Measurements from ENCODE around the gene PABPC1L.

The PABPC1L gene

GRCh38 chr20:44969300-44969894 is 59.5 kb downstream of the PABPC1L start:
- peak; percentile 63 for DNase-seq

- peak; percentile 72 for DNase-seq
Observed at GRCh38 chr20:44970243-44970757, 60.4 kb downstream of the PABPC1L start.

GRCh38 chr20:44973053-44973452 is 63.2 kb downstream of the PABPC1L start:
- no peak for DNase-seq

- DNase-seq: no peak
Observed at GRCh38 chr20:44976698-44977097, 66.8 kb downstream of the PABPC1L start.

- DNase-seq: peak; percentile 89
Observed at GRCh38 chr20:44979090-44979621, 69.3 kb downstream of the PABPC1L start.

GRCh38 chr20:44981736-44982406 is 72.0 kb downstream of the PABPC1L start:
- DNase-seq: no peak

GRCh38 chr20:44983093-44983674 is 73.3 kb downstream of the PABPC1L start:
- no peak for DNase-seq

- DNase-seq: no peak
Observed at GRCh38 chr20:44988631-44989171, 78.8 kb downstream of the PABPC1L start.

Data from CD4-positive, alpha-beta T cell treated with Interleukin-4 for 4 hours (primary cell).